HG03378 (cell line): ENCODE data around the gene ASGR2.
"Not testable (repeated sequence)": the region's sequence is repeated elsewhere in the genome, so short reads cannot be mapped to it uniquely, and the experiment has no call there.

Experiments used
- ATAC-seq: cut with Tn5 transposase; IDR thresholded peaks from one replicate; pipeline ENCODE4 v1.9.1; 2021; ENCODE audit warnings: mild to moderate bottlenecking, moderate library complexity; ENCODE audit not compliant: unreplicated experiment

The ASGR2 gene

GRCh38 chr17:7114241-7114874 lies at the start of gene ASGR2:
Gene ASGR2 (minus strand): TSS chr17:7114822. CDS start chr17:7114240, 582 bp downstream.
- no peak for ATAC-seq

GRCh38 chr17:7159571-7159970 lies 44.9 kb upstream of the ASGR2 start:
- ATAC-seq = not testable (repeated sequence)

- ATAC-seq = not testable (repeated sequence)
These were observed 43.8 kb upstream of the ASGR2 start for GRCh38 chr17:7158424-7158823.

GRCh38 chr17:7156342-7156940 lies 41.8 kb upstream of the ASGR2 start:
- no peak for ATAC-seq

GRCh38 chr17:7147772-7148171 lies 33.1 kb upstream of the ASGR2 start:
- ATAC-seq = no peak

GRCh38 chr17:7146115-7146514 lies 31.5 kb upstream of the ASGR2 start:
- no peak for ATAC-seq

- no peak for ATAC-seq
These were observed 29.6 kb upstream of the ASGR2 start for GRCh38 chr17:7144213-7144612.

- ATAC-seq = no peak
These were observed 27.2 kb upstream of the ASGR2 start for GRCh38 chr17:7141824-7142223.

GRCh38 chr17:7139400-7139799 lies 24.8 kb upstream of the ASGR2 start:
- no peak for ATAC-seq

- ATAC-seq = no peak
These were observed 24.3 kb upstream of the ASGR2 start for GRCh38 chr17:7138800-7139381.

- ATAC-seq = no peak
These were observed 22.7 kb upstream of the ASGR2 start for GRCh38 chr17:7137171-7137943.

GRCh38 chr17:7136266-7136877 lies 21.8 kb upstream of the ASGR2 start:
- ATAC-seq = no peak

GRCh38 chr17:7133916-7134315 lies 19.3 kb upstream of the ASGR2 start:
- no peak for ATAC-seq

- no peak for ATAC-seq
These were observed 18.8 kb upstream of the ASGR2 start for GRCh38 chr17:7133424-7133823.

- ATAC-seq = peak; percentile 79
These were observed 18.0 kb upstream of the ASGR2 start for GRCh38 chr17:7132511-7133094.

GRCh38 chr17:7131423-7131791 lies 16.8 kb upstream of the ASGR2 start:
- ATAC-seq = no peak

GRCh38 chr17:7130621-7131422 lies 16.2 kb upstream of the ASGR2 start:
- ATAC-seq = no peak

- no peak for ATAC-seq
These were observed 14.7 kb upstream of the ASGR2 start for GRCh38 chr17:7129311-7129710.

GRCh38 chr17:7128160-7128559 lies 13.5 kb upstream of the ASGR2 start:
- ATAC-seq = no peak

GRCh38 chr17:7127501-7127900 lies 12.9 kb upstream of the ASGR2 start:
- not testable (repeated sequence) for ATAC-seq
